ENCODE data around the gene SFTA2.
"Not testable (repeated sequence)": the region's sequence is repeated elsewhere in the genome, so short reads cannot be mapped to it uniquely, and the experiment has no call there.

Gene SFTA2

DNA sequence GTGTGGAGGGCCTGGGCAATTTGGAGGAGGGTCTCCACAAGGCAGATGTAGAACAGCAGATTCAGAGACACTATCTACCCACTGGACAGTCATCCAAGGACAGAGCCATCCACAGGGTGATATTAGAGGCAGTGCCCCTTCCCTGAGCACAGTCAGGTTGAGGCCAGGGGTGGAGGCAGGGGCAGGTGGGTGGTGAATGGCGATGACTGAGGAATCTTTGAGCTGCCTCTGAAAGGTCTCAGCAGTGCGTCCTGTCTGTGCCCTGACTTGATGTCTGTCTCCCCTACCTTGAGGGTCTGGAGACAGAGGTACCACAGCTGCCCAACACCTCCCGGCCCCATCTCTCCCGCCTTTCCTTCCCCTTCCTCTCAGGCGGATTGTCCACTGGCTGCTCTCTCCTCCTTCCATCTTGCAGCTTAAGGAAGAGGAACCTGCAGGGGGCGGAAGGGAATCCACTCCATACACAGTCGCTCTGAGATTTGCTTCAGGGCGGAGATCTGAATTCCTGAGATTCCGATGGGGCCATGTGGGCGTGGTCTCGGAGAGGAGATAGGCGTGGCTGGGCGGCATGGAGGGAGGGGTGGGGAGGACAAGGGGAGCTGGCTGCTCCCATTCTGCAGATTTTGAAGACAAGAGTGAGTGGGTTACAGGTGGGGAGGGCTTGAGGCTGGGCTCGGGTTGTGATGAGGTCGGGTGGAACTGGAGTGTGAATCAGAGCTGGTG, 10.5 kb upstream of the SFTA2 start:
- DNase-seq (ENCODE audit: low read depth in 2 of 2) = no peak

DNA sequence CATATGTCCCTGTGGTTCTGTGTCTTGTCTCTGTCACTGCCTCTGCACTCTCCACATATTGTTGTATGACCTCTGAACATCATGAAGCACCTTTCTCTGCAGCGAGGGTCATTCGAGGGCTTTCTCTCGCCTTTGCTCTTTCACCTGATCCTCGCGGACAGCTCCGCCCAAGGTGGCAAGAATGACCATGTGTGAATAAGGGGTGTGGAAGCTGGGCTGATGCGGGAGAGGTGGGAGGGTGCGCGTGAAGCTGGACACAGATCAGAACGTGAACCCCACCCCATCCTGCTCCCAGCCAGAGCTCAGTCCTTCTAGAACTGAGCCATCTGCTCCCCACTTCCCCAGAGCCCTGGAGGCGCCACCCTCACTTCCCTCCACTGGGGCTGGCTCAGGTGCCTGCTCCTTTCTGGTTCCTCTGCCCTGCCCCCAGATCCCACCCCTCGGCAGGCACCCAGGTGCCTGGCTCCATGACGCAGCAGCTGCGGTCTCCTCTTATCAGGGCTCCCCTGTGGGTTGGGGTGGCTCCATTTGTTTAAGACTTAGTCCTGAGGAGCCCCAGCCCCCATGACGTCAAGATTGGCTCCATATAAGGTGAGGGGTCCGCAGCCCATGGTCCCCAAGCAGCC, 8.5 kb upstream of the SFTA2 start, which contains the start of gene MUCL3:
TSS of gene MUCL3 (plus strand) at position 613 of the 626 bp plus-strand sequence. CDS start 27 bp downstream, outside the sequence.
- DNase-seq (ENCODE audit: low read depth in 2 of 2) = no peak

- DNase-seq (ENCODE audit: low read depth in 2 of 2) = no peak
These were observed 7.5 kb upstream of the SFTA2 start for GRCh38 chr6:30939473-30939872.

GRCh38 chr6:30938730-30939129, 6.8 kb upstream of the SFTA2 start:
- no peak for DNase-seq (ENCODE audit: low read depth in 2 of 2)

- no peak for DNase-seq (ENCODE audit: low read depth in 2 of 2)
These were observed 5.3 kb upstream of the SFTA2 start for GRCh38 chr6:30937265-30937664.

DNA sequence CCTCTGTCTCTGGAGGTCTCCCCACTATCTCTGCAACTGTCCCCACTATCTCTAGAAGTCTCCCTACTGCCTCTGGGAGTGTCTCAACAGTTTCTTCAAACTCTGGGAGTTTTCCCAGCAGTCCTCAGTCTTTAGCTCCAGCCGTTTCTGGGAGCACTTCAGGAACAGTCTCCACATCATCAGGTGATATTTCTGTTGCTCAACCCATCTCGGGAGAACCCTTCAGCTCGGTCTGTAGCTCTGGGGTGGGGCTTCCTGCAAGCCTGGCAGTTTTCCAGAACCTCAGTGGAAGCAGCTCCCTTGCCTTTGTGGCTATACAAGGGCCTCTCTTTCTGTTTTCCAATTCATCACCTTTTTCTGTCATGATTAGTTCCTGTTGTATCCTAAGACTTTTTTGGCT, 3.0 kb upstream of the SFTA2 start:
- DNase-seq (ENCODE audit: low read depth in 2 of 2) = no peak

DNA sequence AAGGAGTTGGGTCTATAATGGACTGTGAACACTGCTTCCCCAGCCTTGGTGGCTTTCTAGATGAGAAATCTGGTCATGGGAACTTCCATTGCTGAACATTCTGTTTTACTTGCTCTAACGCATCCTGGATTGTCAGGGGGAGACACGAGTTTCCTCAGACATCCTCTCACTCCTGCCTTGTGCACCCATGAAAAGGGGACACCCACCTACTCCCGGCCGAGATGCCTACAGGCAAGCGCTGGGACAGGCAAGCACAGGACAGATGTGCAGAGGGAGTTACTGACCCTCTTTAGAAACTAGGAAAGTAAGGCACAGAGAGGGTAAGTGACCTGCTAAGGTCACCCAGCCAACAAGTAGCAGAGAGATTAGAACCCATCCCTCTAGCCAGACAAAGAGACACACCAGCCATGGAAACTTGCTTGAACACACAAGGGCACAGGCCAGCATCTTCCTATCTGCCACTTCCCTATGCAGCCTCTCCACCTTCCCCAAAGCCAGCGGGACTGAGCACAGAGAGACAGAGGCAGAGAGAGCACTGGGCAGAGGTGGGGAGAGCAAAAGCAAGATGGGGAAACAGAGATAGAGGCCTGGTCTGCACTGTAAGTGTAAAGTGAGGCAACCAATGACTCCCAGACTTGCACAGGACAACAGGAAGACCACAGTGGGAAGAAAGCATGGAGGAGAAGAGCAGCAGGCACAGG, 845 bp upstream of the SFTA2 start:
- no peak for DNase-seq (ENCODE audit: low read depth in 2 of 2)

DNA sequence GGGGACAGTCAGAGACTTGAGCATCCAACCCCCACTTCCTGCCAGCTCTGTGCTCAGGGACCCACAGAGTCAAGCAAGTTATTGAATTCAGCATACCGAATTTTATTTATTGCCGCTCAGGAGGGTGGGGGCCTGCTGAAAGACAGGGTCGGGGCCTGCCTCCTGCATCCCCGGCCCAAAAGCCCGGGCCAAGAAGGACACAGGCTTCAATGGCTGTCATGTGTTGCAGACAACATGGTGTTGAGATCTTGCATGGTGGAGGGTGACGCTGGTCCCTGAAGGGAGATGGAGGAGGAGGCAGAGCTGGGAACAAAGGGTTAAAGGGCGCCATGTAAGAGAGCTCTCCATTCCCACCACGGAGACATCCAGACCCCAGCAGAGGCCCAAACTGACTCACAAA, 698 bp downstream of the SFTA2 start:
- no peak for DNase-seq (ENCODE audit: low read depth in 2 of 2)

DNA sequence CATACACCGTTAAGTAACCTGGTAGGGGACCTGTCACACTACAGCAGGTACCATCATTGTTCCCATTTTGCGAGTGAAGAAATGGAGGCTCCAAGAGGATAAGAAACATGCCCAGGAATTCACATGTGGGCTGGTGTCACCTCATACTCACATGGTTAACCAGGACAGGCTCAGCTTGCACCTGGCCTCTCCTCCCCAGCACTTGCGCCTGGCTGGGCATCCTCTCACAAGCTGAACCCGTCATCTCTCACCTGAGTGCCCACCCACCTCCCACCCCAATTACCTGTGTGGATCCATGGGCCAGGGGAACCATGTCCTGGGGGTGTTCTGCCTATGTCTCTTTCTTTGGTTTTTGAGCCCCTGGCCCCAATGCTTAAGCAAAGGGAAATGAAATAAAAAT, 1.5 kb downstream of the SFTA2 start:
- DNase-seq (ENCODE audit: low read depth in 2 of 2) = no peak

DNA sequence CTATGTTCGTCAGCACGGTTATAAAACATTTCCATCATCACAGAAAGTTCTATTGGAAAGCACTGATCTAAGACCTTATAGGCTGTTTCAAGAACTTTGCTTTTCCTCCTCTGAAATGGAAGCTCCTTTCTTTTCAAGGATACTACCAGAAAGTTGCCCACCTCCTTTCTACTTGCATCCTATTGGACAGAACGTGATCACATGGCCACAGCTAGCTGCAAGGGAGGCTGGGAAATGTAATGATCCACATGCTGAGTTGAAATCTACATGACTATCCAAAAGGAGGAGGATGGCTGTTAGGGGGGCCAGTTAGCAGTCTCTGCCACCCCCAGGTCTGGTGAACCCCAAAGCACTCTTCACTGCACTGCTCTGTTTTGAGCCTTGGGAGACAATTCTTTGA, 3.3 kb downstream of the SFTA2 start:
- no peak for DNase-seq (ENCODE audit: low read depth in 2 of 2)

- DNase-seq (ENCODE audit: low read depth in 2 of 2) = not testable (repeated sequence)
These were observed 4.9 kb downstream of the SFTA2 start for GRCh38 chr6:30927080-30927479.

- no peak for DNase-seq (ENCODE audit: low read depth in 2 of 2)
These were observed 5.3 kb downstream of the SFTA2 start for GRCh38 chr6:30926644-30927043.

- not testable (repeated sequence) for DNase-seq (ENCODE audit: low read depth in 2 of 2)
These were observed 7.8 kb downstream of the SFTA2 start for GRCh38 chr6:30924040-30924627.

DNA sequence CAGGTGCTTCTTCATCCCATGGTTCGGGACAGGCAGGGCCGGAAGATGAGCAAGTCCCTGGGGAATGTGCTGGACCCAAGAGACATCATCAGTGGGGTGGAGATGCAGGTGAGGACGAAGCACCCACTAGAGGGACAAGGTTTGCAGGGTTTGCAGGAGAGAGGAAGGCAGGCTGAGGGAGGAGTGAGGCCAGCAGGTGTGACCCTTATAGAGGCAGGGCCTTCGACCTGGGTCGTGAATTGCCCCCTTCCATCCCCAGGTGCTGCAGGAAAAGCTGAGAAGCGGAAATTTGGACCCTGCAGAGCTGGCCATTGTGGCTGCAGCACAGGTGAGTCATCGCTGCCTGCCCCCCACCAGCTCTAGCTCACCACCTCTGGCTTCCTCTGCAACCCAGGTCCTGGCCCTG, 9.5 kb downstream of the SFTA2 start:
- DNase-seq (ENCODE audit: low read depth in 2 of 2) = no peak

DNA sequence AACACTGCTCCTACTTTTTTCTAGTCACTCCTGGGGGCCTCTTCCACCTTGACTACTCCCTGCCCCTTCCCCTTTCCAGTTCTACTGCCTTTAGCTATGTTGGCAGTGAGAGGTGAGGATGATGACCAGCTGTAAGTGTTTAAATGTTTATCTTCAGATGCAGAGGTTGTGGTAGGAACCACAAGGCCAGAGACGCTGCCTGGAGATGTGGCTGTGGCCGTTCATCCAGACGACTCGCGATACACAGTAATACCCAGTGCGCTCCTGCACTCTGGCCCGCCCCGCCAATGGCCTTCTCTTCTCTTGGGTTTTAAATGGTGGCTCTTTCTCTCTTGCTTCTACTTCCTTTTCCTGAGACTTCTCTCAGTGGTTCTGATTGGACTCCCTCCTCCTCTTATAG, 13.3 kb downstream of the SFTA2 start:
- DNase-seq (ENCODE audit: low read depth in 2 of 2) = no peak

DNA sequence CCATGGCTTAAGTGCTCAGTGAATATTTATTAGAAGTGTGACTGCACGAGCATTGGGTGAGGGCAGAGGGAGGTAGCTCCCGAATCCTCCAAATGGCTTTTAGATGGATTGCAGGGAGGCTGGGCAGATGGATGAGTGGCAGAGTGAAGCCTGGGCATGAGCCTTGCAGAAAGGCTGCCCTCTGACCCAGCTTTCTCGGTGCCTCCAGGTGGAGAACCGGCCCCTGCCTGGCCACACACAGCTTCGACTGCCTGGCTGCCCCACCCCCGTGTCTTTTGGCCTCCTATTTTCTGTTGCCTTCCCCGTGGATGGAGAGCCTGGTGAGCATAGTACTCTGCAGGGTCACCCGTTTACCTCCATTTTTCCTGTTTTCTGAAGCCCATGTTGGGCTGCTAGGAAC, 14.5 kb downstream of the SFTA2 start:
- no peak for DNase-seq (ENCODE audit: low read depth in 2 of 2)

DNA sequence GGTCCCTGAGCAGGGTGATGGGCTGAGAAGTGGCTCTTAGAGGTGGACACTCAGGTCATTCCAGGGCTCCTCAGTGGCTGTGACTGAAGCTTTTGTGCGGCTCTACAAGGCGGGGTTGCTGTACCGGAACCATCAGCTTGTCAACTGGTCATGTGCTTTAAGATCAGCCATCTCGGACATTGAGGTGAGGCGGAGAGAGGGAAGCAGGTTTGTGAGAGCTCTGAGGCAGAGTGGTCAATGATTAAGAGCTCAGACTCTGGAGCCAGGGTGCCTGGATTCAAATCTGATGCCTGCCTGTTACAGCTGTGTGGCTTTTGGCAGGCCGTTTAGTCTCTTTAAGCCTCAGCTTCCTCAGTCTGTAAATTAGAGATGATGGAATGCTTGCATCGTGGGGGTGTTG, 14.9 kb downstream of the SFTA2 start:
- no peak for DNase-seq (ENCODE audit: low read depth in 2 of 2)

GRCh38 chr6:30915591-30915946, 16.4 kb downstream of the SFTA2 start:
- DNase-seq (ENCODE audit: low read depth in 2 of 2) = no peak

DNA sequence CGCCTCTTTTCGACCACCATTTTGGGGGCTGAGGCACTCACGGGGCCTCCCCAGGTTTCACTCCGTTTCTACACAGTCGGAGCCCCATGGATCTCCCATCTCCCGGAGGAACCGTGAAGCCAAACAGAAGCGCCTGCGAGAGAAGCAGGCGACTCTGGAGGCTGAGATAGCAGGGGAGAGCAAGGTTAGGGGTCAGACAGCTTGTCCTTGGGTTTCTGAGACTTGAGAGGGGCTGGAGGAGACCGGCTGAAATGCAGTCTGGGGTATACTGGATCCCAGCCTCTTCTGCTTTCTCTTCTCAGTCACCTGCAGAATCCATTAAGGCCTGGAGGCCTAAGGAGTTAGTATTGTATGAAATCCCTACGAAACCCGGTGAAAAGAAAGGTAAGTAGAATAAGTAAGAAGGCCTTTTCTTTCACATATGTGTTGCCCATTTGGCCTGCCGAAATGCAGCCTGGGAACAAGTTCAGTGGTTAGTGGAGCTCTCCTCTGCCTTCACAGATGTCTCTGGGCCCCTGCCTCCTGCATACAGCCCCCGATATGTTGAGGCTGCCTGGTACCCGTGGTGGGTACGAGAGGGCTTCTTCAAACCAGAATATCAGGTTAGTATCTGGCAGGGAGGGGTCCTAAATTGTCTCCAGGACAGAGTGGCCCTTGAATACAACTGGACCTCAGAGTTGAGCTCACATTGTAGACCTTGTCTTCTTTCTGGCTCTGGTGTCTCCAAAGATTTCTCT, 16.9 kb downstream of the SFTA2 start:
- no peak for DNase-seq (ENCODE audit: low read depth in 2 of 2)

DNA sequence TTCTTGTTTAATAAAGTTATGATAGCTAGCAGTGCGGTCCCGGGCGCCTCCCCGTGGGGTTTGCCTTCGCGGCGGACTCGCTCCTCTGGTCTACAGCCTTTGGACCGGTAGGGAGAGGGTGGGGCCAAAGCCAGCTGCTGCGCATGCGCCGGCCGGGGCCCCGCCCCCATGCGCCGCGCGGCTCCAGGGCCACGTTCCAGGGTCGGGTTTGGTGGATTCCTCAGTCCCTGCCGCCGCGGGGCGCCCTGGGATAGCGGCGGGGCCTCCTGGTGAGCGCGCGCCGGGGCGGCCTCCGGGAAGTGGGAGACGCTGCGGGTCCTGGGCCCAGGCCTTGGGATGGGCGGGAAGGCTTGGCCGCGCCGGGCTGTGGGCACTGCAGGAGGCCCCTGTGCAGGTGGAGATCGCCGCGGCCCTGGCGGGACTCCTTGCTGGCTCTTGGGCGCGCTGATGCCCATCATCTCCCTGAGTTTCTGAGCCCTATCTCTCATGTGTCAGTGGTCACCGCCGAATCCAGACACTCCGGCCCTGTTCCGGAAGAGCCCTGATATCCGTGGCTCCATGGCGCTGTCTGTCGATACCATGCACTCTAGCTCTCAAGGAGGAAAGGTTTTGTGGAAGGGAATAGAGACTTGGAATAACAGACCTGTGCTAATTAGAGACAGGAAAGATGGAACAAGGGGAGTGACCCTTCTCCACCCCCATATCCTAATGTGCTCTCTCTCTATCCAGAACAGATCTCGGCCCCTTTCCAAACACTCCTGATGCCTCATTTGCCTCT, 17.7 kb downstream of the SFTA2 start, which contains the start of gene VARS2:
TSS of gene VARS2 (plus strand) at position 163 of the 778 bp plus-strand sequence. CDS start at position 762, 599 bp downstream.
- peak; percentile 72 to 78 for DNase-seq (ENCODE audit: low read depth in 2 of 2)

DNA sequence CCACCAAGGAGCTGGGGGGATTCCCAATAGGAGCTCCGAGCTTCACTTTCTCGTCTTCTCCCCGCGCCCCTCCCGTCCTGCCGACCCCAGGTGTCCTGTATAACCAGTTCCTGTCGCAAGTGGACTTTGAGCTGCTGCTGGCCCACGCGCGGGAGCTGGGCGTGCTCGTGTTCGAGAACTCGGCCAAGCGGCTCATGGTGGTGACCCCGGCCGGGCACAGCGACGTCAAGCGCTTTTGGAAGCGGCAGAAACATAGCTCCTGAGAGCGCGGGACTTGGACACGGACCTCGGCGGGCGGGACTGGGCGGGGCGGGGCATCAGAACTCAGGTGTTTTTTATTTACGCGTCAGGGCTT, 18.3 kb downstream of the SFTA2 start:
- DNase-seq (ENCODE audit: low read depth in 2 of 2) = no peak
